Midbrain (tissue), 1 donor: ENCODE results near the gene KIAA1328.

ENCODE experiments used
- DNase-seq: peaks from one replicate; lab custom pipeline; 2025; lab: John Stamatoyannopoulos, UW

Gene KIAA1328

DNA sequence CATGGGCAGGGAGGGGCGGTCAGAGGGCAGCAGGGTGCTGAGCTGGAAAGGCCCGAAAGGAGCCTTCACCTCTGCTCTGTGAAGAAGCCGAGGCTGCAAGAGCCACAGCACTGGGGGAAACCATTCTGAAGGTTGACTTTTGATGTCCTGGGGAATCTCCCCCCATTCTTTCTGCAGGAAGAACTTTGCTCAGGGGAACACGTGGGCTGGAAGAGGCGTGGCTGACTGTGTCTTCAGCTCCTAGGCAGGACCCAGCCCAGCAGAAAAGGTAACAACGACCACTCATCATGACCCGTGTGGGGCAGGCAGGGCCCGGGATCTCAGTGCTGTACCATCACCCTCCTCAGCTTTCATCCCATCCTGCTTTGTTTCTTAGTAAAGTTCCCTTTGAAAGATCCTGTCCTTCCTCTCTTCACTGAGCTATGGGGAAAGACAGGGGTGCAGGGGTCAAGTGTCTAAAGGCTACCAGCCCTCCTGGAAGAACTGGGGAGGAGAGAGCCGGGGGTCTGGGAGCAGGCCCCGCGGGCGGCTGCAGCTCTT, 424.0 kb downstream of the KIAA1328 start:
- no peak for DNase-seq

DNA sequence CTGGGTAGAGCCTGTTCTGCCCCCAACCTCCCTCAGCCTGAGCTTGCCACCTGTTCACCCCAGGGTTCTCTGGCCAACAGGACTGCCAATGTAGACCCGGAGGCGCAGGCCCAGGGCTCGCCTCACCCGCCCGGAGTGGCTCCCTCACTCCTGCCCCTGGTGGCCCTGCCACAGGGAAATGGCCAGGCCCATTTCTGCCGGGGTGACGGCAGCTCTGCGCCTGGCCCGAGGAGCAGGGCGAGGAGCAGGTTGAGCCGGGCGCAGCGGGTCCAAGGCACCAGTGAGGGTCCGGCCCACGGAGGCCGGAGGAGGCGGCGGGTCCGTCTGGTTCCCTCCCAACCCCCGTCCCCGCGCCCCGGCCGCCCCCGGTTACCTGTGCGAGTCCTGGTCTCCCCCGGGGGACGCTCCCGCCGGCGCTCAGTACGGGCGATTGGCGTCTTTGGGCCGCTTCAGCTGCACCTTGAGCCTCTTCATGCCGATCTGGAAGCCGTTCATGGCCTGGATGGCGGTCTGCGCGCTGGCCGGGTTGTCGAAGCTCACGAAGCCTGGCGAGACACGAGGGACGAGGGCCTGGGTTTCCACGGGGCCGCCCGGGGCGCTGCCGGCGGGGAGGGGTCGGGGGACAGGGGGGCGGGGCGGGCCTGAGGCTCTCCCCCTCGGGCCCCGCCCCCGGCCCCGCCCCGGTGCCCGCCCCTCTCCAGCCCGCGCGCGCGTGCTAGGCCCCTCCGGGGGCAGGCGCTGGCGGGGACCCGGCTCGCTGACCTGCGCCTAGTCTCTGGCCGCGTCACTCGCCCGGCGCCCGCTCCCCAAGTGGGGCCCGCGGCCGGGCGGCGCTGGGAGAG, 424.7 kb downstream of the KIAA1328 start:
- no peak for DNase-seq

DNA sequence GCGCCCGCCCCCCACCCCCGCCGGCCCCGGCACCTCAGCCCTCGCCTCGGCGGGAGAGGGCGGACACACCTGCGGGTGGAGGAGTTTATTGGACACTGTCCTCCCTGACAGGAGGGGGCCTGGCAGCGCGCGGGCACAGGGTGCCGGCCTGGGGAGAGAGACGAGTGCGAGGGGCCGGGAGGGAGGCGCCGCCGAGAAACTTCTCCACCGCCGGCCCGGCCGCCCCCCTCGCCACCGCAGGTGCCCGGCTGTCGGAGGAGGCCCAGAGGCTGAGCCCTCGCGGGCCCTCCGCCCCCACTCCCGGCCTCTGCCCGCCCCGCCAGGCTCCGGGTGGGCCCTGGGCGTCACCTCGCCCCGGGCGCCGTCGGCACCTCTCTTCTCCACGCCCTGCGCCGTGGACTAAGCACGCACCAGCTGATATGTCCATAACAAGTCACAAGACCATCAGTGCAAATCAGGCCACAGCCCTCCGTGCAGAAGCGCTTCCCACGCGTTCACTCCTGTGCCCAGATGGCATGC, 425.4 kb downstream of the KIAA1328 start:
- DNase-seq, result no peak

DNA sequence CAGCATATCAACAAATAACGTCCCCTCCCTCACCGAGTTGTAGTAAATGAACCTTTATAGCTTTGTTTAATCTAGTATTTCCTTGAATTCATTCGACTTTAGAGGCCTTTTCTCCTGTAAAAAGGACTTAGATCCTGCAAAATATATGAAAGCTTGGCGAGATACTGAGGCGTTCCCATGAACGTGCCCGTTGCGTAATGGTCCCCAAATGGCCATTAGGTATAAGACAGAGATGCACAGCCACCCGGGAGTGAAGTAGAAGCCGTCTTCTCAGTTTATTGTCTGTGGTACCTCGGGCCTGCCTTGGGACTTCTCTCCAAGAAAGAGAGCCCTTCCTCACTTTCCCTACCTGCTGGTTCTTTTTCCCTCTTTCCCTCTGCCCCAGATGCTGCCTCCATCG, 426.0 kb downstream of the KIAA1328 start:
- no peak for DNase-seq

DNA sequence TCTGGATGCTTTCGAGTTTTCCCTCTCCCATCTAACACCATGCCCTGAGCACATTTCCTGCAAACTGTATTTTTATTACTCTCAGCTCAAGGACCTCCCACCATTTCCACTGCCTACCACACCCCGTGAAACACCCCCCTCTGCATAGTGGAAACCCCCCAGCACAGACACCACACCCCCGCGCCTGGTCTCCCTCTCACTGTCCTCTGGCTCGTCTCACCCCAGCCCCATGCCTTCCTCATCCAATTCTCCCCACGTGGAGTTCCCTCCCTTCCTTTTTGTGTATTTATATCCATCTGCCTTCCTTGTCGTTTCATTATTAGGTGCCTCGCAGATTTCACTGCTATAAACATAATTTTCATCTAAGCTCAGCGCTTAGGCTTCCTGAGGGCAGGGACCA, 429.2 kb downstream of the KIAA1328 start:
- DNase-seq, result no peak

DNA sequence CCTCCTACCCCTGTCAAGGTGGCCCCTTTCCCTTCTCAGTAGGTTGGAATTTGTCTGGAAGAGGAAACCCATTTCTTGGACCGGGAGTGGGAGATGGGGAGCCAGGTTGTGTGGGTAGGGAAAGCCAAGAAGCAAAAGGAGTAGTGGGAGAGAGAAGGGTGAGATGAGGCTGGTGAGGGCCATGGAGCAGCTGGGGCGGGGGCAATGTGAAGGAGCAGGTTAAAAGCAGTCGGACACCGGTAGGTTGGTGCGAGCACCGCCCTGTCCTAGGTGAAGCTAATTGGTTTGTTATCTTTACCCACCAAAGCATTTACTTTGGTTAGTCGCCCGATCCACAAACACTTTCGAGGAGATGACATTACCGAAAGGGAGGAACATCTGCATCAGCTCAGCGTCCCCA, 429.9 kb downstream of the KIAA1328 start:
- DNase-seq, result no peak

DNA sequence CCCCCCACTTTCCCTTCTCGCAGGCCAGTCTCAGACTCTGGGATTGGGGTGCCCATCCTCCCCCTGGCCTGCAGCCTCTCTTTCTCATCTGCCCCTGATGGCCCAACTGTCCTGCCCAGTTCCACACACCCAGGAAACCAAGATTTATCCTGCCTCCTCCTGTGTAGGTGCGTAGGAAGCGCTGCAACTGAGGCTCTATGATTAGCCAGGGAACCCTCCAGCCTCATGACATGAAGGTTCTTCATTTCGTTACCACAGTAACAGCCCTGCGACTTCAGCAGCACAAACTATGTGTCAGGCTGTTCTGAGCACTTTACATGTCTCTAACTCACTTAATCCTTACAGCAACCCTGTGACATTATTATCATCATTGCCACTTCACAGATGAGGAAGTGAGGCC, 430.8 kb downstream of the KIAA1328 start:
- no peak for DNase-seq

DNA sequence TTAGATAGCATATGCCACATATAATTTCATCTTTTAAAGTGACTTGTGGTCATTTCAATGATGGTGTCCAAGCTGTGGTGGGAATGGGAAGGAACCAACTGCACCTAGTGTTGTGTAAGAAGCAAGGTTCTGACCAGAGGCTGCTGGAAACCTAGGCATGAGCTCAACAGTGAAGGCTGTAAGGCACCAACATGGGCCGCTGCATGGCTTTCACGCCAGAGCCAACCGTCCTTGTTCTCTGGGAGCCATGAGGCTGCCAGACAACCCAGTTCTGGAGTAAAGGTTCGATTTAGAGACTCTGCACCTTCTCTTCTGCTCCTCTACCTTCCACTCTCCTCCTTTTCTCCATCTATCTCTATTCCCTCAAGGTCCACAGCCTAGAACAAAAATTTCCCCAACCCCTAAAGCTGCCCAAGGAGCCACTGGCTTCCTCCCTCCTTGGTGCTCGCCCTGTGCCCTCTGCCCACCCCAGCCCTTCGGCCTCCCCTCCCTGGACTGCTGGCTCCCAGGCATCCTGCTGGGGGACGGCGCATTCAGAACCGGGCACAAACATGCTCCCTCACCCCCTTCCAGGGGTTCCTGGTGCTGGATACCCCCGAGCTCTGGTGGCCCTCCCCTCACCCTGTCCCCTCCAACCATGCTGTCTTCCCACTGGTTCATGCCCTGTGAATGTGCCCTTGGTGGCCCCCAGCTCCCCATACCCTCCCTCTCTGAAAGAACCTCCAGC, 431.6 kb downstream of the KIAA1328 start:
- DNase-seq, result no peak

DNA sequence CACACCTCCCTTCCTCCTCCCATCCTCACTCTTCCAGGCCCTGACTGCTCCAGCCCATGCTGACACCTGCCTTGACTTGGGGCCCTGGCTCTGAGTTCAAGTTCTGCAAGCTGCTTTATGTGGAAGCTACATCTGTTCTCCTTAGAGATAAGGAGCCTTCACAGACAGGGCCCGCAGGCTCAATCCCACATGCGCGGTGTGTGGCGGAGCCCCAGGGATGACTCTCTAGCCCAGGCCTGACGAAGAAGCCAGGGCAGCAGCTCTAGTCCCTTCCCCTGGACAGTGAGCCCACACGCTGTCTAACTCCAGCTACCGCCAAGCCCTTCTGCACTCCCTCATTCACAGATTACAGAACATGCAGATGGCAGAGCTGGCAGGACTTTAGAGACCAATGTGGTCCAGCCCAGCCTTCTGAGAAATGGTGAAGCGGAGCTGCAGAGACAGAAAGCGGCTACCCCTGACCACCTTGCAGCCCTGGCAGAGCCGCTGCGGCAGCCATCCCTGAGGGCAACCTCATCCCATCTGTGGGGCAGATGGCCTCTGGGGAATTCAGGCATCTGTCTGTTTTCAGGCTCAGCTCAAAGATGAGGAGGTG, 432.4 kb downstream of the KIAA1328 start:
- DNase-seq, result no peak

DNA sequence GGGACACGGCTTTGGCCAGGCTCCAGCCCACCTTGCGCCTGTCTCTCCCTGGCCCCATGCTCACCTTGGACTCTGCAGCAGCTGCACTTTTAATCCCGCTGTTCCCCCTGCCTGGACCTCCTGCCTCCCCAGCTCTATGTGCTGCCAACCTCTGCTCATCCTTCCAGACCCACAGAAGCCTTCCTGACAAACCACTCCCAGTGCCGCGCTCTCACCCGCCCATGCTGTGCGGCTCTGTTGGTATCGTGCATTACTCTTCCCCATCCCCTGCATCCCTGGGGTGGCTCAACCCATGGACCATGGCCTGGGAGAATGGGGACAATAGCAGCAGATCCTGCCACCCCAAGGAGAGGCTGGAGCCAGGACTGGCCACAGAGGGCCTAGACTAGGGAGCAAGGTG, 433.1 kb downstream of the KIAA1328 start:
- no peak for DNase-seq

DNA sequence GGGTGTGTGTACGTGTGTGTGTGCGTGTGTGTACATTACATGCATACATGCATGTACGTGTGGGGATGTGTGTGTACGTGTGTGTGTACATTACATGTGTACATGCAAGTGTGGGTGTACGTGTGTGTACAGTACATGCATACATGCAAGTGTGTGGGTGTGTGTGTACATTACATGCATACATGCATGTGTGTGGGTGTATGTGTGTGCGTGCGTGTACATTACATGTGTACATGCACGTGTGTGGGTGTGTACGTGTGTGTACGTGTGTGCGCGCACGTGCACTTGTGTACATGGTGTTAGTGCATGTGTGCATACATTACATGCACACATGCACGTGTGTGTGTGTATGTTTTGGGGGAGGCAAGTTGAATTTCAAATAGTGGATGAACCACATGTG, 436.0 kb downstream of the KIAA1328 start:
- no peak for DNase-seq

DNA sequence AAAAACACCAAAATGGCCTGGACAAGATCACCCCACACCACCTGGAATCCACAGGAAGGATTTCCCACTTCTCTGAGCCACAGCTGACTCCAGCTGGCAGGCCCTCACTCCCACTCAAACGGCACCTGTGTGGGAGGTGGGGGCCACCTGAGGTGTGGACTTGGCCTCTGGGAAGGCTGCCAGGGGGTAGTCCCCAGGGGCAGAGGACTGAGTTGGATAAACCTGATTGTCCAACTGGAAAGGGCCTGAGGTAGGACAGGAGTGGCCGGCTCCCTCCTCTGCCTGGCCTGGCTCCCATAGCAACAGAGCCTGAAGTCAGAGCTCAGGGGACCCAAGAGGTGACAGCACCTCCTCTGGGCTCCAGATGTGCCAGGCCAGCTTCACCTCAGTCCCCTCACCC, 436.5 kb downstream of the KIAA1328 start:
- no peak for DNase-seq

DNA sequence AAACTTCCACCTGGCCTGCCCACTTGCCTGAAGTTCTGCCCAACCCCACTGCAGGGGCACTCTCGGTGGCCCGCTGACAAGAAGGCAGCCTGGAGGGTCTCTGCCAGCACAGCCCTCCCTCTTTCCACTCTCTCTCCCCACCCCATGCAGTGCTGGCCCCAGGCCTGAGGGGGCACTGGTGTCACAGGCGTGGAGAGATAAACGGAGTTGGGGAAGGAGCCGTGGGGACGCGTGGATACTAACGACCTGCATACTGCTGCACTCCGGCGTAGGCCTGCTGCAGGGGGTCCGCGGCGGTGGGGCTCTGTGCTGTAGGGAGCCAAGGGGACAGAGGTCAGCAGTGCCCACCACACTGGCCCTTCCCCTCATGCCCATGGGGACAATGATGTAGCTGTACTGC, 437.4 kb downstream of the KIAA1328 start:
- DNase-seq, result no peak

DNA sequence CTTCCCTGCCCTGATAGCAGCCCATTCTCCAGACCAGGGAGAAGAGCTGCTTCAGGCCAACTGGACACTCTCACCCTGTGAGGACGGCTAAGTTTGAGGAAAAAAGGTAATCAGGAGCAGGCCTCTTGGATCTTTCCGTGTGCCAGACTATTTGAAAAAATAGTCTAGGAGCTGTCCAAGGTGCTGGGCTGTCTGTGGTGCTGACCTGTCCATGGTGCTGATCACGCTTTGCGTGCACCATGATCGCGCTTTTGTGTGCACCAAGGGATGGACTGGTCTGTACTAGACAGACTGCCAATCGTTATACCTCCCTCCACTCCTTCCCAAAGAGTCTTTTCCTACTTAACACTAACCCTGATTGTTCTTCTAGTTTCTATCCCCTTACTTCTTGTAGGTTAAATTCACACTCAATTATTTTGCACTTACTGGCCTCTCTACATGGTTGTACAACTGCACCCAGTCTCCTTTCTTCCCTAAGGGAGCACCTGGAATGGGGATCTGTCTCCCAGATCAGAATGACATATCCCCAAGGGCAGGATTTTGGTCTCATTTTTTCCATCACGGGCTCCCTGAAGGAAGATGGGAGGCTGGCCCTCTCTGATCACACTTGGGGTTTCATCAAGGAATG, 441.2 kb downstream of the KIAA1328 start:
- DNase-seq, result peak; percentile 57

DNA sequence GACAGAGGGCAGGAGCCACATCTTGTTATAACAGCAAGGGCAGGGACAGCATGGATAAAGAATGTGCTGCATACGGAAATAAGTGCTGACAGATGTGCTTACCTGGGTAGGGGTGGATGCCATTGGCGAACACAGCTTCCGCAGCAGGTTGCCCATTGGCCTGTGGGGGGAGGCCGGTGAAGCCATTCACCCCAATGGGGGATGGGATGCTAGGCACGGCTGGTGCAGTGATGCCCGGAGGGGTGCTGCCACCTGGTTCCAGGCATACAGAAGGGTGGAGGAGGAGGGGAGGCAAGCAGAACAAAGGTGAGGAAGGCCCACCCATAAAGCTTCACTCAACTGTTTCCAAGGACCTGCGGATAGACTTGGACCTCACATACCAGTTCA, 441.7 kb downstream of the KIAA1328 start:
- no peak for DNase-seq

DNA sequence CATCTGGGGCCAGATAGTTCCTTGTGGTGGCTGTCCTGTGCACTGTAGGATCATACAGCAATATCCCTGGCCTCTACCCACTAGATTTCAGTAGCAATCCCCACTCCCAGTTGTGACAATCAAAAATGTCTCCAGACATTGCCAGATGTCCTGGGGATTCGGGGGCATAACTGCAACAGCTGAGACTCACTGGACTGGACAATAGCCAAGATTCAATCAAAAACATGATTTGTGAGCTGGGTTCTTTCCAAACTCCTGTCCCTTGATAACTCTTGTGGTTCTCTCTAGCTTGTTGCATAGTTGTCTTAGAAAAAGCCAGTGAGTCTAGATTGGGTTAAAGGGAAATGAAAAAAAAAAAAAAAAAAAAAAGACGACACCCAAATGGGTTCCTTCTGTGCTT, 443.3 kb downstream of the KIAA1328 start:
- no peak for DNase-seq

DNA sequence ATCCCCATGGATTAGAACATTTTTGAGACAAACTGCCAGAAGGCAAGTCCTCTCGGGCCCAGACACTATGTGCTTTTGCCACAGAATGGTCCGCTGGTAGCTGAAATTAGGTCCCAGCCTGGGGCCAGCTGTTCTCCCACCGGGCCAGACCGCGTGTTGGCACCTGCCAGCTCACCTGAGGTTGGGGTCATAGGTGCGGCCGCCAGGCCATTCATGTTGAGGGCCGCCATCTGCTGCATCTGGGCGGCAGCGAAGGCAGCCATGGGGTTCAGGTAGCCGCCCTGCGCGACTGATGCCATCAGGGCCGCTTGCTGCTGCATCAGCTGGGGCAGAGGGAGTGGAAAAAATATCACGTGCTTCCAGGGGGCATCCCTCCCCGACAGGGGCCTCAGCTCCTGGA, 443.9 kb downstream of the KIAA1328 start:
- DNase-seq, result no peak

DNA sequence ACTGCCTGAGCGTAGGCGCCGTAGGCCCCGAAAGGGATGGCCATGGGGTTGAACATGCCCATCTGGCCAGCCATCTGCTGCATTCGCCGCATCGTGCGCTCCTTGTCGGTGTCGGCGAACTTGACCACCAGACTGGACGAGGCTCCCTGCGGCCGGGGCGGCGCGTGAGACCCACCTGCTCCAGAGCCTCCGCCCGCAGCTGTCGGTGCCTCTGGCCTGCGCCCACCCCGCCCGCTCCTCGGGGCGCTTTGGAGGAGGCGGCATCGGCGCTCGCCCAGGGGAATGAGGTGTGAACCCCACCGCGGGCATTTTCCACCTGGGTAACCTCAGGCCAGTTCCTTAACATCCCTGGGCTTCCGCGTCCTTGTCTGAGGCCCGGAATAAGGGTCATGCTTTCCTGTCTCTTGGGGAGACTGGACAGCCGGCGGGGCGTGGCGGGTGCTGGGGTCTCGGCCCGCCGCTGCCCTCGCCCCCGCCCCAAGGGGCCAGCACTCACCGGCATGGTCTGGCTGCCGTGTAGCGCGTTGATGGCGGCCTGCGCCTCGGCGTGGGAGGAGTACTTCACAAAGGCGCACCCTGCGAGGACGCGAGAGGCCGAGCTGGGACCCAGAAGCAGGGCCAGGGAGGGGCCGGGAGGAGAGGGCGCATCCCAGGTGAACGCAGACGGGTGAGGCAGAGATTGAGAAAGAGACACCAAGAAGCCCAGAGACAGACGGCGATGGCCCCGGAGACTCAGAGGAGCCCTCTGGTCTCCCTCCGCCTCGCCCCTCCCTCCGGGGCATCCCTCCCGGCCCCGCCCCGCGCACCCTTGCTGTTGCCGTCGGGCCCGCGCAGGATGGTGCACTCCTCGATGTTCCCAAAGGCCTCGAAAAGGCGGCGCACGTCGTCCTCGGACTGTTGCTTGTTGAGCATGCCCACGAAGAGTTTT, 445.6 kb downstream of the KIAA1328 start:
- DNase-seq, result no peak

DNA sequence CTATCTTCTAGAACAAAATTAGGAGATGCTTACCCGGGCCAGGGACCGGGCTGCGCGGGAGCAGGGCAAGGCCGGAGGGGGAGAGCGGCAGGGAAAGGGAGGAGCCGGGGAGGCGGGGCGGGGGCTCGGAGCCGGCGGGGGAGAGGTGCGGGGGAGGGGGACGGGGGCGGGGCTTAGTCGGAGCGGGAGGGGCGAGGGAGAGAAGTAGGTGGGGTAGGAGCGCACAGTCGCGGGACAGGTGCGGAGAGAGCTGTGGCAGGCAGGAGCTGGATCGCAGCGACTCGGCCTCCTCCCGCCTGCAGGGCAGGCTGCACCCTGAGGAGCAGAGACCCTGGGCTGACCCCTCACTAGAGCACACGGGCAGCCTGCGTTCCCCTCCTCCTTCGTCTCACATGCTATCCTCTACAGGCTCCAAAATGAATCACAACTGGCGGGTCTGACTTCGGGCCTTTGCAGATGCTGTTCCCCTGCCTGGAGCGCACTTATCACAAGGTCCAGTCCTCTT, 446.4 kb downstream of the KIAA1328 start:
- no peak for DNase-seq

DNA sequence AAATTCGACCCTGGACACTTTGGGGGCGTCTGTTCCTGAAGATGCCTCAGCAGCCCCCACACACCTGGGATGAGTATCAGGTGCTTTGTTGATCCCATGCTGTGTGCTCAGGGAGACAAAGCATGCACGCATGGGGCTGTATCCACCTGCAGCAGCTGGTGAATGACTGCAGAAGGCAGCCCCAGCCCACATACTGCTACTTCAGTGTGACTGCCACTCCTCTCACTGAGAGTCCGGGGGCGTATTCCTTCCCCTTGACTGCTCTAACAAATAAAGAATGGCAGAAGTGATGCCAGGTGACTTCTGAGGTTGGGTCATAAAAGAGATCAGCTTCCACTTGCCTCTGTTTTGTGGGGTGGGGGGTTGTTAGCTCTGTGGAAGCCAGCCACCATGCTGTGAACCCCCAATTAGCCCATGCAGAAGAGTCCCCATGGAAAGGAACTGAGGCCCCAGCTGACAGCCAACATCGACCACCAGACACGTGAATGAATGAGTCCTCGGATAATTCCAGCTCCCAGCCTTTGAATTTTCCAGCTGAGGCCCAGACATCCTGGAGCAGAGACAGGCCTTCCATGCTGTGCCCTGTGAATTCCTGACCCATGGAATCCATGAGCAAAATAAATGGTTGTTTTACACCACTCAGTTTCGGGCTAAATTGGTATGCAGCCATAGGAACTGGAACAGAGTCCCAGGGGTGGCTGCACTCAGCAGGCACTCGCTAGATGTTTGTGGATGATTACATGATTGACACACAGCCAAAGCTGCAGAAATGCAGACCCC, 447.4 kb downstream of the KIAA1328 start:
- no peak for DNase-seq
